HG02970 (cell line): ENCODE results near the gene RPTOR.
"Not testable (repeated sequence)": the region's sequence is repeated elsewhere in the genome, so short reads cannot be mapped to it uniquely, and the experiment has no call there.

Source experiments
- ATAC-seq: cut with Tn5 transposase; IDR thresholded peaks from one replicate; pipeline ENCODE4 v1.9.1; 2021; ENCODE audit warnings: mild to moderate bottlenecking, moderate library complexity, moderate number of reproducible peaks; ENCODE audit not compliant: unreplicated experiment, low FRiP score

RPTOR gene

GRCh38 chr17:80611816-80612215 is 67.2 kb downstream of the RPTOR start:
- no peak for ATAC-seq

- no peak for ATAC-seq
Measured at GRCh38 chr17:80612997-80613731, 68.5 kb downstream of the RPTOR start.

GRCh38 chr17:80613732-80614071 is 69.1 kb downstream of the RPTOR start:
- ATAC-seq: no peak

GRCh38 chr17:80614332-80615047 is 69.9 kb downstream of the RPTOR start:
- ATAC-seq: no peak

- no peak for ATAC-seq
Measured at GRCh38 chr17:80615376-80615775, 70.7 kb downstream of the RPTOR start.

GRCh38 chr17:80616705-80617104 is 72.1 kb downstream of the RPTOR start:
- ATAC-seq: no peak

- no peak for ATAC-seq
Measured at GRCh38 chr17:80618304-80618703, 73.7 kb downstream of the RPTOR start.

GRCh38 chr17:80619535-80620235 is 75.0 kb downstream of the RPTOR start:
- ATAC-seq: no peak

- no peak for ATAC-seq
Measured at GRCh38 chr17:80621335-80621996, 76.8 kb downstream of the RPTOR start.

GRCh38 chr17:80621997-80622357 is 77.3 kb downstream of the RPTOR start:
- ATAC-seq: no peak

- no peak for ATAC-seq
Measured at GRCh38 chr17:80624864-80625263, 80.2 kb downstream of the RPTOR start.

- ATAC-seq: no peak
Measured at GRCh38 chr17:80625627-80626026, 81.0 kb downstream of the RPTOR start.

GRCh38 chr17:80628881-80629280 is 84.2 kb downstream of the RPTOR start:
- not testable (repeated sequence) for ATAC-seq

GRCh38 chr17:80629298-80630028 is 84.8 kb downstream of the RPTOR start:
- no peak for ATAC-seq

GRCh38 chr17:80630560-80631120 is 86.0 kb downstream of the RPTOR start:
- ATAC-seq: no peak

GRCh38 chr17:80631142-80632045 is 86.8 kb downstream of the RPTOR start:
- ATAC-seq: no peak

- ATAC-seq: no peak
Measured at GRCh38 chr17:80632046-80632581, 87.5 kb downstream of the RPTOR start.

GRCh38 chr17:80633207-80633606 is 88.6 kb downstream of the RPTOR start:
- ATAC-seq: no peak
